ENCODE results near the gene ADAMTSL4. TPM values are rescaled to one million over a fixed set of nuclear protein-coding genes. Genes with fewer than 3 reads are reported as not detected.

ADAMTSL4 gene
- total and polyA plus RNA-seq, 9 of the 15 experiments (the other 6 are each of a cell fraction or from before 2014, with no cell fraction given) = 12.7 to 212 (median 35.6) TPM

GRCh38 chr1:150543500-150544143, 5.6 kb upstream of the ADAMTSL4 start (continued):
- TF ChIP-seq PKNOX1 (IDR thresholded peaks at IDR 0.05) (peak; percentile 39; the same call in 1 of the 2 replicates), CHD2 (IDR thresholded peaks at IDR 0.05; ENCODE audit: low read depth, low read length) (no peak), ZBTB17 (CRISPR knock-in tag; IDR thresholded peaks at IDR 0.05) (no peak), NR2C2 (CRISPR knock-in tag; IDR thresholded peaks at IDR 0.05) (no peak), NR2C2 (tag; IDR thresholded peaks at IDR 0.05) (0 out of 2 replicates have a peak, but pooled peaks have one; percentile 15), SAP30 (IDR thresholded peaks at IDR 0.05; ENCODE audit: borderline replicate concordance, insufficient read depth, low read depth, low read length, poor library complexity, severe bottlenecking) (no peak), TFAP4 (CRISPR knock-in tag; IDR thresholded peaks at IDR 0.05; ENCODE audit: borderline replicate concordance) (no peak), RBM22 (IDR thresholded peaks at IDR 0.05; ENCODE audit: low read depth, low read length, poor library complexity, severe bottlenecking) (no peak), OTX1 (CRISPR knock-in tag; IDR thresholded peaks at IDR 0.05) (no peak), ZKSCAN1 (IDR thresholded peaks at IDR 0.05; ENCODE audit: low read depth, low read length) (peak; percentile 79; the same call in 1 of the 2 replicates), ZNF3 (CRISPR knock-in tag; IDR thresholded peaks at IDR 0.05) (no peak), ZNF431 (CRISPR knock-in tag; IDR thresholded peaks at IDR 0.05) (no peak), GATAD2A (IDR thresholded peaks at IDR 0.05) (0 out of 2 replicates have a peak, but pooled peaks have one; percentile 37), MCM5 (IDR thresholded peaks at IDR 0.05; ENCODE audit: low read depth) (no peak), CSDE1 (IDR thresholded peaks at IDR 0.05) (no peak), HMBOX1 (IDR thresholded peaks at IDR 0.05) (no peak), GMEB1 (CRISPR knock-in tag; IDR thresholded peaks at IDR 0.05) (no peak), RBM39 (optimal IDR thresholded peaks at IDR 0.05; ENCODE audit: low read depth, low read length) (no peak)
- TF ChIP-seq, protein P1, sequence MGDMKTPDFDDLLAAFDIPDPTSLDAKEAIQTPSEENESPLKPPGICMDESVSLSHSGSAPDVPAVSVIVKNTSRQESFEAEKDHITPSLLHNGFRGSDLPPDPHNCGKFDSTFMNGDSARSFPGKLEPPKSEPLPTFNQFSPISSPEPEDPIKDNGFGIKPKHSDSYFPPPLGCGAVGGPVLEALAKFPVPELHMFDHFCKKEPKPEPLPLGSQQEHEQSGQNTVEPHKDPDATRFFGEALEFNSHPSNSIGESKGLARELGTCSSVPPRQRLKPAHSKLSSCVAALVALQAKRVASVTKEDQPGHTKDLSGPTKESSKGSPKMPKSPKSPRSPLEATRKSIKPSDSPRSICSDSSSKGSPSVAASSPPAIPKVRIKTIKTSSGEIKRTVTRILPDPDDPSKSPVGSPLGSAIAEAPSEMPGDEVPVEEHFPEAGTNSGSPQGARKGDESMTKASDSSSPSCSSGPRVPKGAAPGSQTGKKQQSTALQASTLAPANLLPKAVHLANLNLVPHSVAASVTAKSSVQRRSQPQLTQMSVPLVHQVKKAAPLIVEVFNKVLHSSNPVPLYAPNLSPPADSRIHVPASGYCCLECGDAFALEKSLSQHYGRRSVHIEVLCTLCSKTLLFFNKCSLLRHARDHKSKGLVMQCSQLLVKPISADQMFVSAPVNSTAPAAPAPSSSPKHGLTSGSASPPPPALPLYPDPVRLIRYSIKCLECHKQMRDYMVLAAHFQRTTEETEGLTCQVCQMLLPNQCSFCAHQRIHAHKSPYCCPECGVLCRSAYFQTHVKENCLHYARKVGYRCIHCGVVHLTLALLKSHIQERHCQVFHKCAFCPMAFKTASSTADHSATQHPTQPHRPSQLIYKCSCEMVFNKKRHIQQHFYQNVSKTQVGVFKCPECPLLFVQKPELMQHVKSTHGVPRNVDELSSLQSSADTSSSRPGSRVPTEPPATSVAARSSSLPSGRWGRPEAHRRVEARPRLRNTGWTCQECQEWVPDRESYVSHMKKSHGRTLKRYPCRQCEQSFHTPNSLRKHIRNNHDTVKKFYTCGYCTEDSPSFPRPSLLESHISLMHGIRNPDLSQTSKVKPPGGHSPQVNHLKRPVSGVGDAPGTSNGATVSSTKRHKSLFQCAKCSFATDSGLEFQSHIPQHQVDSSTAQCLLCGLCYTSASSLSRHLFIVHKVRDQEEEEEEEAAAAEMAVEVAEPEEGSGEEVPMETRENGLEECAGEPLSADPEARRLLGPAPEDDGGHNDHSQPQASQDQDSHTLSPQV (IDR thresholded peaks at IDR 0.05) = 0 out of 2 replicates have a peak, but pooled peaks have one; percentile 28

All from K562 (cell line).